GM21576 (cell line): ENCODE measurements around the gene COL4A4.
A peak's percentile ranks its signal among the peaks of the same experiment; 100 is the strongest.

Source experiments
- ATAC-seq: cut with Tn5 transposase; IDR thresholded peaks from one replicate; pipeline ENCODE4 v1.9.1; 2021; ENCODE audit warnings: mild to moderate bottlenecking, moderate library complexity; ENCODE audit not compliant: unreplicated experiment

COL4A4 gene

DNA sequence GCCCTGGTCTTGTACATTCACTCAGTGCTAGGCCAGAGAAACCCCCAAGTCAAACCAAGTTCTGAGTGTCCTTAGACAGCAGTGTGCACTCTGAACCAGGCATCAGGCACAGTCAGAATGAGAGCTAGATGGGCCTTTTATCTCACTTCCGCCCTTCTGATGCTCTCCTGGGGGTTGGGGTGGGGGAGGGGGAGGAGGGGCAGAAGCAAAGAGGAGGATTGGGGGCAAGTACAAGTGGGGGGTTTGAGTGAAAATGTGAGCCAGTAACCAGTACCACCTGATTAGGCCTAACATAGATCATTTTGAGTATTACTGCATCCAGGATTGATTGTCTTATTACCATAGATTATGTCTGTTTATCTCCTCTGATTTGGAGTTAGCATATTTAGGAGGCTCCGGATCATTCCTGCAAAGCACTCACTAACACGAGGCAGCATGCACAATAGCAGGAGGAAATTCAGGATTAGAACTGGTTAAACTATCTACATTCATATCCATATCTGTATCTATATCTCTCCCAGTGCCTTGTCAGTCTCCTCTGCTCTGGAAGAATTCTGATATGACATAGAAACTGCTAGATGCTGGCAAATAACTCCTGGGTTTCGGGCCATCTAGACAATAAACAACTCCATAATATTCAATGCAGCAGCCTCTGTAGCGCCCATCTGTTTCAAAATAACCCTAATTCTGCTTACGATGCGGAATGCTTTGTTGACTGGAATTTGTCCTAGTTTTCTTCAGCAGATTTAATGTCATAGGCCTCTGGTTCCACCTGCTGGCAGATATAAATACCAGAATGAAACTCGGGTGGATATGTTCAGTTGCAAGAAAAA, 179.0 kb downstream of the COL4A4 start:
- peak; percentile 99 for ATAC-seq

DNA sequence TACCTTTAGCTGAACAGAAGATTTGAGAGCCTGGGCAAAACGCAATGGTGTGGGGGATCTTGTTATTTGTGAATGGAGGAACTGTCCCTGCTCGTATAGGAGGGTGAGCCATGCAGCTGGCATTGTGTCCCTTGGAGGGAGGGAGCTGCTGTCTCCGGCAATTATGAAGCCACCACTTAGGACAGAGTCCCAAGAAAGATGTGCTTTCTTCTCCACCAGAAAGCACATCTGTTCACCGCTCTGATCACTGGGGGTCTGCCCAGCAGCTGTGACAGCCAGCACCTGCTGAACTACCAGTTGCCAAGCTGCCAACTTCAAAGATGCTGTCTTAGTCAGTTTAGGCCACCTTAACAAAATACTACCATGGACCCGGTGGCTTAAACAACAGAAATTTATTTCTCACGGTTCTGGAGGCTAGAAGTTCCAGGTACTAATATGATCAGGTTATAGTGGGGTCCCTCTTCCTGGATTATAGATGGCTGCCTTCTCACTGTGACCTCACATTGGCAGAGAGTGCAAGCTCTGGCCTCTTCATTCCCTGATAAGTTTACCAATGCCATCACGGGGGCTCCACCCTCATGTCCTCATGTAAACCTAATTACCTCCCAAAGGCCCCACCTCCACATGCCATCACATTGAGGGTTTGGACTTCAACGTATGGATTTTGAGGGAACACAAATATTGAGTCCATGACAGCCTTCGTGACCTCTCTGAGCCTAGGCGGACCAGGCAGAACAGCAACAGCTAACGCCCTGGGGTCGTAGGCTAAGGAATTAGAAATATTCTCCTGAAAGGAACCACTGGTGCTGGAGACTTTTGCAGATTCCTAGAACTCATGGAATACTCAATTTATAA, 179.9 kb downstream of the COL4A4 start:
- ATAC-seq = no peak

DNA sequence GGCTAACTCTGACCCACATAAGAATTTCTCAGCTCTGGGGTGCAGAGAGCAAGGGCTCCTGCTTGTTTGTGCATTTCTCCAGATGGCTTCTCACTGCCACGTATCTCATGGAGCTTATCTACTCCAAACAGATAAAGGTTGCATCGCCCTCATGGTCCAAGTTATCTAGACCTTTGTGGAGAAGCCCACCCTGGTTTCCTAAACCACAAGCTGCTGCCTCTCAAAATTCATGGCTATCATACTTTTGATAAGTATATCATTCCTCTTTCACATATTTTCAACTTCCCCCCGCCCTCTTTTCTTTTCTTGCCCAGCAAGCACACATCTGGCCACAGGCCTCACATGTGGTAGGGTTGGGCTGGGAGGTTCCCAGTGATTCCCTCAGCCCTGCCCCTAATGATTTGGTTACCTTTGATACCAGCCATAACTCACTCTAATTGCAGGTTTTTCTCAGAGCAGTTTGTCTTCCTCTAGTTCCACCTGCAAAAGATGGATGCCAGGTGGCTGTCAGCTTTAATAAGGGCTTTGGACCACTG, 182.1 kb downstream of the COL4A4 start:
- no peak for ATAC-seq

DNA sequence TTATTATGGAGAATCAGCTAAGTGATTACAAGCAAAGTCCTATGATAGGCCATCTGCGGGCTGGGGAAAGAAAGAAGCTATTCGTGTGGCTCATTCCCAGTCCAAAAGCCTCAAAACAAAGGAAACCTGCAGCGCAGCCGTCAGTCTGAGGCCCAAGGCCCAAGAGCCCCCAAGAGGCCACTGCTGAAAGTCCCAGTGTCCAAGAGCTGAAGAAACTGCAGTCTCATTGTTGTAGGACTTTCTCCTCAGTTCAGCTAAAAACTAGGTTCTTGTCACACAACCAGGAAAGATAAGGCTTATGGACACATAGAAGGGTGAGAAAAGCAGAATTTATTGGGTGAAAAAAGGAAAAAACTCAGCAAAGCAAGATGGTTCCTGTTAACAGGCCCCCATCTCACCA, 185.0 kb downstream of the COL4A4 start:
- ATAC-seq = no peak

DNA sequence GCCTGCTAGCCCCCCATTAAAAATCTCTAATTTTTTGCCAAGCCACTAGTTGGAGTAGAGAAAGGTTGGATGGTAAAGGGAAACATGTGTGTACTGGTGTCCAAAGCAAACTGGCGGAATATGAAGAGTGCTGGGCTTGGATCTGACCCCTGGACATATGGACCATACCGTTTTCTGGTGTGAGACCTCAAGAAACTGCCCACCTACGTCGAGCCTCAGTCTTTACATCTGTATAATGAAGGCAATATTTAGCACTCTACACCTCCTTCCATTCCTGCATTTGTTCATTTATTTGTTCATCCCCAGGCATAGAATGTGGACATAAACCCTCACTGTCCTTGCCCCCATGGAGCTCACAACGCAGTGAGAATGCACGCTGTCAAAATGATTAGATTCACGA, 185.7 kb downstream of the COL4A4 start:
- no peak for ATAC-seq

DNA sequence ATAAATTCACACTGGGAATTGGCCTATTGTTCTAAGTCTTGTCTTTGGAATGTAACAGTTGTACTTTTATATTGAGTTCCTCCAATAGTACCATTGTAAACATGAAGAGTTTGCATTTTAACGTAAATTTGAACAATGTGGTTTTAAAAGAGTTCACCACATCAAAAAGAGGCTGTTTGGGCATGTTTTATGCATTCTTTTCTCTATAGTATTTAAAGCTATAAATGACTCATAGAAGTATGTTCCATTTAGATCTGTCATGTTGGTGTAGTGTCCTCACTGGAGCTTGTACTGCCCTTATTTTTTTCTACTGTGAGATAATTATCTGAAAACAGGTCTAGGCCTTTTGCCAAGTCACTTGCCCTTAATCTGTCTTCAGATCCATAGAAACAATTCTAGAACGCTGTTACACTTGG, 186.2 kb downstream of the COL4A4 start:
- no peak for ATAC-seq

DNA sequence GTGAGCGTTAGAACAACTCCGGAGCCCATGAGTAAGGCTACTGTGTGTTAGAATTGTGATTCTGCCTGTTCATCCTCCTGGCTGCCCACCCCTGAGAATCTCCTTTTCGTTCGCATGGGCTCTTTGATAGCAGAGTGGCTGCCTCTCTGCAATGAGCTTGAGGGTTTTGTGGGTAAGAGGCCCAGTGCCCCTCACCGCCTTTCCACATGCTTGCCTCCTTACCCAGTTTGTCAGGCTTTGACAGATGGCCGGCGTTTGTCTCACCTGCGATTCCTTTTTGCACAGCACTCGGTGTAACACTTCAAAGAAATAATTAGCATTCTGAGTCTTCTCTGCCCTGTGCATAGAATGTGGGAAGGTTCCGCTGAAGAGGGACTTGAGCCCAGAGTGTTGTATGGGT, 190.2 kb downstream of the COL4A4 start:
- ATAC-seq = no peak

DNA sequence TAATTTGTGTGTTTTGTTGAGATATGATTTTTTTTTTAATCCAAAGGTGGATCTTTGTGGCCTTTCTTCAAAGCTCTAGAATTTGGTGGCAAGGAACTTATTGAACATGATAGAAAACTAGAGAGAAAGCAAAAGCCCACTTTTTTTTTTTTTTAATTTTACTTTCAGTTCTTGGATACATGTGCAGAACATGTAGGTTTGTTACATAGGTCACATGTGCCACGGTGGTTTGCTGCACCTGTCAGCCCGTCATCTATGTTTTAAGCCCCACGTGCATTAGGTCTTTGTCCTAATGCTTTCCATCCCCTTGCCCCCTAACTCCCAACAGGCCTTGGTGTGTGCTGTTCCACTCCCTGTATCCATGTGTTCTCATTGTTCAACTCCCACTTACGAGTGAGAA, 192.2 kb downstream of the COL4A4 start:
- no peak for ATAC-seq

DNA sequence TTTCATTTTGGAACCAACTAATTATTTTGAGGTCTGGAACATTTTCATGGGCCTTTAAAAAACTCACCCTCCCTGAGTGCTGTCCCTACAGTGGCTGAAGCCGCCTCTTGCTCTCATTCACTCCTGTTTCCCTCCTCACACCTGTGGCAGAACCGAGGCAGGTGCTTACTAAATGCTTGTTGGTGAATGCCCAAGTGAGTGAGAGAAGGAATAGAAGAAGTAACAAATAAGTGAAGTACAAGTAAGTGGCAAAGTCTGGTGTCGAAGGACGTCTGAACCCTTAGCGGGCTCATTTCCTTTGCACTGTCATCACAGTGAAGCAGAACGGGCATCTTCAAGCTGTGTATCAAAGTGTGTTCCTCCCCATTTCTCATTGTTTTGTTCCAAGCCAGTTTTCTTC, 192.9 kb downstream of the COL4A4 start:
- peak; percentile 37 for ATAC-seq

DNA sequence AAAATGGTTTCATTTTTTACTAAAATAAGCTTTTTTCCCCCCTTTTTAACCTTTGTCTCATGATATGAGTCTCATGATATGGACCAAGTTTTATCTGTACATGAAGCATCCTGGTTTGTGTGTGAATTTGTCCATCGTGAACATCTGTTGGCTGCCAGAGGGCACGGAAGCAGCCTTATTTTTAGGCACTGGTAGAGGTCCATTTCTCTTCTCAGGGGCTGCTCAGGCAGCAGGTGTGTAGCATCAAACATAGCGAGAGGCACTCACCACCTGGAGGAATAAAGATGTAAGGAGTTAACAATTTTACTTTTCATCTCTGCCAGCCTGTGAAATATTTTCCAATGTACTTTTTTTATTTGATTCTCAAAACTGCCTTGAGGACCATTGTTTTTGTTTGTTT, 193.6 kb downstream of the COL4A4 start:
- peak; percentile 80 for ATAC-seq

DNA sequence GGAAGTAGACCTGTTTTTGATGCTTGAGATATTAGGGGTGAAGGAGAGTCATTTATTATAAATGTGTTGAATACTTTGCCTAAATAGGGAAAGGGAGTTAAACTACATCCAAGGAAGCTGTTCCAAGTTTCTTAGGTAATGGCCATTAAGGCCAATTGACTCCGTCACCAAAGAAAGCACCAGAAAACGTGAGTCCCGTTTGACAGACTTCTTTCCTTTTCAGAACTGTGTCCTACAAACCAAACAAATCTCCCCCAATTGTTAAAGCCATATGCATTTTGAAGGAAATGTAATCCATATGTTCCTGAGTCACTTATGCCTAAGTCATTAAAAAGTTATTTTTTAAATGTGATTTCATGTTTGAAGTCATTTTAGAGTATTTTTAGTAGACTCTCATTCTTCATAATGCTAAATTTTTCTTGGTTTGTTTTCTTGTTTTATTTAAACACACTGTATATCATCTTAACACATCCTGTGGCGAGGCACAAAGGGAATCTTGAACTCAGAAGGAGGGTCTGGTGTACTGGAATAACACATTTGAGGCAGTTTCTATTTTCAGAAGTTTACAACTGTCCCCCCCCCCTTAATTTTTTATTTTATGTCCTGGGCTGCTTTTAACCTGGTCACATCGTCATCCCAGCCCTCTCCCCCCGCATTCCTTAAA, 194.5 kb downstream of the COL4A4 start:
- no peak for ATAC-seq

DNA sequence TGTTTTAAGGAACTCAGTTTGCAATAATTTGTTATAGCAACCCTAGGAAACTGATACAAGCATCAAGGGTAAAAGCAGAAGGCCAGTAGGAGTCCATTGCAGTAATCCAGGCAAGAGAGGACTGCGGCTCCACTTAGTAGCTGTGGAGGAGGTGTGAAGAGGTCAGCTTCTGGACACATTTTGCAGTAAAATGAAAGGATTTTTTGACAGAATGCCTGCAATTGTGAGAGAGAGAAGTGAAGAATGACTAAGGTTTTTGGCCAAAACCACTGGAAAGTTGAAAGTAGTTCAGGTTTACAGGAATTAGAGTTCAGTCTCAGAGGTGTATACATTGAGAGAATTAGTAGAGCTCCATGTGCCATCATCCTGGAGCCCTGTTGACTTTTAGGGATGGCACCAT, 198.6 kb downstream of the COL4A4 start:
- ATAC-seq = no peak

DNA sequence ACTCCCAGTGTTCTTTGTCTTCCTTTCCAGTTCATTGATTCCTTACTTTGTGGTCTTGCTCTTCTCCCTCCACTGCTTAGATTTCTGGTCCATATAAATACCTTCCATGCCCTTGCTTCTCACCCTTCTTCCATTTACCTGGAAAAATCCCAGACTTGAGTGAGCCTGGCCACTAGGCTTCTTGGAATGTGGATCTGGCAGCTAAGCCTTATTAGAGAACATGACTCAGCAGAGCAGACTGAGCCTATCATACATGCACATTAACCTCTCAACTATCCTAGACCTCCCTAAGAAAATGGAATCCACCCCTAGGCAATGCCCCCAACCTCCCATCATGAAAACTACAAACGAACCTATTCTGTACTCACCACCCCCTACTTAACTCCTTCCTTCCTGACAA, 200.5 kb downstream of the COL4A4 start:
- ATAC-seq = no peak

DNA sequence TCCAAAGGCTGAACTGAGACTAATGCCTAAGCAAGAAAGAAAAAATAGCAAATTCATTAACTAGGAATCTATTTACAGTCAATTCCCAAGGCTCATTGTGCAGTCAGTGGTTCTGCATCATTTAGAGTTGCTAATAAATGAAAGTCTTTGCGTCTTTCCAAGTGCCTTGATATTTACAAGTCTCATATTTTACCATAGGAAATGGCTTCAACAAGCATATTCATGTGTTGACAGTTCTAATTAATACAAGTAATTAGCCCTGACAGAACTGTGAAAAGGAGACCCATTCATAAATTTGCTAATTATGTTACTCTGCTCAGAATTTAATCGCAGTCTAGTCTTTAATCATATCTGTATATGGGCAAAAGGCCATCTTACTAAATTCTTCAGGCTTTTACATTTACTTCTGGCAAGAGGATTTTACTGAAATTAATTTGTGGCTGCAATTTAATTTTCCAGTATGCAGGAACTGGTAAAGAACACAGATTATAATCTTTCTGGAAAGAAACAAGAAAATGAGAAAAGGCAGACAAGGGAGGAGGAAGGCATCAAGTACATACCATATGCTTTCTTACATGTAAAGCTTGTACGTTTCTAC, 201.7 kb downstream of the COL4A4 start:
- no peak for ATAC-seq

DNA sequence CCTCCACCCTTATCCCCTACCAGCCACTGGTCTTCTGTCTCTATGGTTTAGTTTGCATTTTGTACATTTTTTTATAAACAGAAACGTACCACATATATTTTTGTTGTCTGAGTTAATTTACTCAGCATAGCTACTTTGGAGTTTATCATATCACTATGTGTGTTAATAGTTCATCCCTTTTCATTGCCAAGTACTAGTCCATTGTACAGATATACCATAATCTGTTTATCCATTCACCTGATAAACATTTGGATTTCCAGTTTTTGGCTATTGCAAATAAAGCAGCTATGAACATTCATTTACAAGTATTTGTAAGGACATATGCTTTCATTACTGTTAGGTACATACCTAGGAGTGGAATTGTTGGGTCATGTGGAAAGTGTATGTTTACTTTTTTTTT, 204.6 kb downstream of the COL4A4 start:
- no peak for ATAC-seq

DNA sequence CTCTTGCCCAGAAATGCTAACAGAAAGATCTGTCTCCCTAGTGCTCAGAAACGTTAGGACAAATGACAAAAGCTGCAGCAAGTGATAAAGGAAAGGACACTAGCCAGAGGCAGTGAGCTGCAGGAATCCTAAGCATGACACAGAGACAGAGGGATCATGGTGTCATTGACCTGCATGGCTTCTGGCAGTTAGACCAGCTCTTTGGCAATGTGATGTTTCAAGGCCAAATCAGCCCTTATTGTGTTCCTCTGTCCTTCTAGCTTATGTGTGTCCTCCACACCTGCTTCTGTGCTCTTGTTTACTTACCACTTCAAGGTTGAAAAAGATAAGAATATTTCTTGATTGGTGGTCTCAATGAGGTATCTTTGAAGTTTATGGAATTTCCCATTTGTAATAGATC, 207.3 kb downstream of the COL4A4 start:
- no peak for ATAC-seq

DNA sequence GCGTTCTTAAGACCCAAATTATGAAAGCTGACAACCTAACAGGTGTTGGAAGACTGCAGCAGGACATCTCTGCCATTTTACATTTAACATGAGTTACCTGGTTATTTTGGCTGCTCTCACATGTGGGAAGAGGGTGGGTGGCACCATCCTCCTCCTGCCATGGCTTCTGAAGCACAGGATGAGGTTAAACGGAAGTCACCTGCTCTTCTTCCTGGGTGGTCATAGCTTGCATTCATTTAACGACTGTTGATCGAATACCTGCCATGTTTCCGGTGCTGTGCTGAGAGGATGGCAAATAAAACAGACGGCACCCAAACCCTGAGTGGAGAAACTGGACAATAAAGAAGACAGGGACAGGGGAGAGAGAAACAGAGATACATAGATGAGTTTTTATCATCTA, 210.2 kb downstream of the COL4A4 start:
- no peak for ATAC-seq

DNA sequence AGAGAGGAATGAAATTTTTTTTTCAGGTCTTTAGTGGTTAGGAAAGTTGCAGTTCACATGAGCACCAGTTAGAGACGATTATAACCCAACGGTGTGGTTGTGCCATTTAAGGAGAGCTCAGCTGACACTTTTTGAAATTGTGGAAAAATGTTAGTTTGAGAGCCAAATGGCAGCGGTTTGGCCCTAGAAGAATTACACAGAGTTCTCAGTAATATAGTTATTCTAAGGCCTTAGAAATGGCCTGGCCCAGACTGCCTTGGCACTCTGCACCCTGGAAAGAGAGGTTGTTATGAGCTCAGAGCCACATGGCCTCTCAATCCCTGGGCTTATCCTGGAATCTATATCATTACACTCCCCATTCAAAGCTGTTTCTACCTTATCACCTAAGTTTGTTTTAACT, 210.8 kb downstream of the COL4A4 start:
- ATAC-seq = no peak
